KMS-11 (cell line): ENCODE data around the gene KCTD1.

ENCODE experiments used
- H2AFZ ChIP-seq: fragments of 200-600 bp; sonication (generic); 2 replicates; pipeline ENCODE4 v1.6.1; 2016; ENCODE audit warnings: antibody characterized with exemption, mixed run types, low read depth
- H3K27ac ChIP-seq: fragments of 200-600 bp; sonication (generic); 2 replicates; pipeline ENCODE4 v1.6.1; 2016; ENCODE audit warnings: mild to moderate bottlenecking, mixed run types
- H3K27me3 ChIP-seq: fragments of 200-600 bp; sonication (generic); 2 replicates; pipeline ENCODE4 v1.6.1; 2017; ENCODE audit warnings: mild to moderate bottlenecking, low read depth, mixed run types, moderate library complexity; ENCODE audit not compliant: insufficient read depth
- H3K36me3 ChIP-seq: fragments of 200-600 bp; sonication (generic); 2 replicates; pipeline ENCODE4 v1.6.1; 2017; ENCODE audit warnings: mild to moderate bottlenecking, mixed run types; ENCODE audit not compliant: insufficient read depth
- H3K4me1 ChIP-seq: fragments of 200-600 bp; sonication (generic); 2 replicates; pipeline ENCODE4 v1.6.1; 2016; ENCODE audit warnings: mild to moderate bottlenecking, low read depth, mixed run types; ENCODE audit not compliant: poor library complexity, severe bottlenecking
- H3K4me2 ChIP-seq: fragments of 200-600 bp; sonication (generic); 2 replicates; pipeline ENCODE4 v1.7.0; 2016; ENCODE audit warnings: mild to moderate bottlenecking, mixed run types
- H3K4me3 ChIP-seq: fragments of 200-600 bp; sonication (generic); IDR thresholded peaks from 2 replicates; pipeline ENCODE4 v1.6.1; 2017; ENCODE audit warnings: low read depth, low read length, mixed read lengths; ENCODE audit not compliant: insufficient read depth
- H3K79me2 ChIP-seq: fragments of 200-600 bp; sonication (generic); 2 replicates; pipeline ENCODE4 v1.6.1; 2016; ENCODE audit warnings: low read depth, mixed run types; ENCODE audit not compliant: insufficient read depth
- H3K9ac ChIP-seq: fragments of 200-600 bp; sonication (generic); 2 replicates; pipeline ENCODE4 v1.6.1; 2016; ENCODE audit warnings: mild to moderate bottlenecking, mixed run types
- H4K20me1 ChIP-seq: fragments of 200-600 bp; sonication (generic); 2 replicates; pipeline ENCODE4 v1.6.1; 2016; ENCODE audit warnings: mild to moderate bottlenecking, mixed run types; ENCODE audit not compliant: insufficient read depth
- CTCF ChIP-seq: fragments of 200-600 bp; sonication (generic); conservative IDR thresholded peaks from 2 replicates; pipeline ENCODE4 v1.6.1; 2017; ENCODE audit warnings: low read depth, mild to moderate bottlenecking, antibody characterized with exemption, low read length, moderate library complexity, mixed read lengths

KCTD1 gene

DNA sequence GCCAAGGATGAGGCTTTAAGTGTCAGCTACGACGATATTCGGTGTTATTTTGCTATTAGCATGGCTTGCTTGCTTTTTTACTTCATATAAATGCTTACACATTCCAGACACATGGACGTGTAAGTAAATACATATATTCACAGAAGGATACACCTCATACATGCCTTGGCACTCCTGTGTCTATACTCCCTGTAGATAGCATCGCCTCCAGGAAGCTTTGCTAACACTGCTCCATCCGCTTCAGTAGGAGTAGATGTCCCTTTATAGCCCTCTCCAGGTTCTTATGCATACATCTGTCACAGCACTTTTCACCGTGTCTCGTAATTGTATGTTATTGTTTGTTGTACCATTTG, 27.5 kb upstream of the KCTD1 start:
- Histone ChIP-seq H3K4me1 (no peaks in the 10 kb centered on the region), H3K4me3 (no peak overlapping the region), H2AFZ (peak overlapping the region; percentile 82), H3K27me3 (no peaks in the 10 kb centered on the region), H3K27ac (no peak overlapping the region), H4K20me1 (no peaks in the 10 kb centered on the region), H3K9ac (peak overlapping the region; percentile 61; the same call in 1 of the 2 replicates), H3K36me3 (no peaks in the 10 kb centered on the region), H3K79me2 (no peaks in the 10 kb centered on the region), H3K4me2 (peak overlapping the region; percentile 60)
- no peak for TF ChIP-seq CTCF

DNA sequence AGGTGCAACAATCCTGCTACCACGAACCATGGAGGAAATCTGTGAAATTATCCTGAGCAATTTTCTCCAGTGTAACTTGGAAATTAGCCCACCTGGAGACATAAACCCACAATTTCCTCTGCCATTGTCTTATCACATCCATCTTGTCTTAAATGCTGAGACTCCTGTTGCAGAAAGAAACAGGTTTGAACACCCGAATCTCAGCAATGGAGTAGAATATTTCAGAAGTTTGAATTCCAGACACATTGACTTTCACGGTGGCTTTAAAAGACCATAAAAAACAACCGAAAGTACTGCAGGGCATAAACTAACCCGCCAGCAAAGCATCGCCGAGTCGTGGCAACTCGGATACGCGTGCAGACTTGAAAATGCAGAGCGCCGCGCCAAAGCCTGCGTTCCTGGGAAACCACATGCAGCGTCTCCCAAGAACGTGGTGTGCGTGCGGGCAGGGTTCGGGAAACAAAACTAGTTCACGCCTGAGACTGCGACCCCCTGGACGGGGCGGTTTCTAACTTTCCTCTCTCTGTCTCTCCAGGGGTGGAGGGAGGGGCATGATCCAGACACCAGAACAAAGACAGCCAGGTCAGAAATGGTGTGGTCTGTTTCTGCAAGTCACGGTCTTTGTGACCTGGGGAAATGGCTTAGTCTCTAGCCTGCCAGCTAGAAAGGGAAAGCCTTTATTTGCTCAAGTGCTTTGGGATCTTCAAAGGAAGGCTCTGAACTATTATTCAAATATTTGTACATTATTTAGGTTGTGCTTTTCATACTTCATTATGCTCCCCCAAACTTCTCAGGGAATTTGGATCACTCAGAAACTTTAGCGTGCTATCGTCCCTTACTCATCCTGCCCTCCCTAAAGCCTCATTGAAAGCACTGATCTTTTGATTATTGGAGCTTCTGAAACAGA, 26.9 kb upstream of the KCTD1 start:
- no peaks in the 10 kb centered on the region for H4K20me1 ChIP-seq
- H3K4me1 ChIP-seq, result no peaks in the 10 kb centered on the region
- peak overlapping the region; percentile 82 for H2AFZ ChIP-seq
- TF ChIP-seq CTCF, result no peak
- no peaks in the 10 kb centered on the region for H3K79me2 ChIP-seq
- H3K27me3 ChIP-seq, result no peaks in the 10 kb centered on the region
- H3K9ac ChIP-seq, result peak overlapping the region; percentile 61; the same call in 1 of the 2 replicates
- no peak overlapping the region for H3K4me3 ChIP-seq
- peak overlapping the region; percentile 17; the same call in 1 of the 2 replicates for H3K27ac ChIP-seq
- no peaks in the 10 kb centered on the region for H3K36me3 ChIP-seq
- peak overlapping the region; percentile 60 for H3K4me2 ChIP-seq

DNA sequence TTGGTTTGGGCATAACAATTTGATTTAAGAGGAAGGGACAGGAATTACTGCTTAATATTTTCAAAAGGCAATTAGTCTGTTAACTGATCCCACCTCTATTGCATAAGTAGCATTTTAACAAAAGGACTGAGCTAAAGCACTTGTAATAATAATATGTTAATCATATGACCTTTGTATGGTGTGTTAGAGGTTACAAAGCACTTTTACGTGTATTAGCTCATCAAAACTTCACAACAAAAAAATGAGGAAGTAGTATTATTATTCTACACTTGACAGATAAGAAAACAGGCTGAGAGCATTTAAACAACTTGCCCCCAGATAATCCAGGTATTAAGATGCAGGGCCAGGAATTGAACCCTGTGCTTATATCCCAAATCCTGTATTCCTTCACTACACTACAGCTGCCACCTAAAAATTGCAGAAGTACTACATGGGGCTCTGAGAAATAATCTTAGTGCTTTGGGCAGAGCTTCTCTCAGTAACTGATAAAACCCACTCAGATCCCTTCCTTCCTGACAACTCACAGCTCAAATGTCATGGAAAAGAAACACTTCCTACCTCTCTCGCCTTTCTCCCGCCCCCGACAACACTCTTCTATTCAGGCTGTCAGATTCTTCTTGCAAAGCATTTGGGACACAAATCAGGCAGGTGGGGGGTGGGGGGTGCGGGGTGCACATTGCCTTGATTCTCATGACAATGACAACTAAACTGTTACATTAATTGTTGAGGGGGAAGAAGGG, 20.7 kb upstream of the KCTD1 start:
- Histone ChIP-seq H3K27me3 (no peaks in the 10 kb centered on the region), H3K36me3 (no peaks in the 10 kb centered on the region), H3K4me1 (no peaks in the 10 kb centered on the region), H3K4me3 (no peak overlapping the region), H3K9ac (no peak overlapping the region), H4K20me1 (no peaks in the 10 kb centered on the region), H2AFZ (no peak overlapping the region), H3K79me2 (no peaks in the 10 kb centered on the region), H3K27ac (no peak overlapping the region), H3K4me2 (no peak overlapping the region)
- no peak for TF ChIP-seq CTCF

- H3K4me3 ChIP-seq, result no peak overlapping the region
- H4K20me1 ChIP-seq, result no peaks in the 10 kb centered on the region
- H3K27me3 ChIP-seq, result no peaks in the 10 kb centered on the region
- TF ChIP-seq CTCF, result no peak
- no peak overlapping the region for H3K9ac ChIP-seq
- H3K27ac ChIP-seq, result no peak overlapping the region
- H2AFZ ChIP-seq, result no peak overlapping the region
- no peaks in the 10 kb centered on the region for H3K79me2 ChIP-seq
- no peaks in the 10 kb centered on the region for H3K36me3 ChIP-seq
- no peaks in the 10 kb centered on the region for H3K4me1 ChIP-seq
- H3K4me2 ChIP-seq, result no peak overlapping the region
Measured at GRCh38 chr18:26568513-26568912, 20.2 kb upstream of the KCTD1 start.
